22Rv1 (cell line): Measurements from ENCODE around the gene STX18.

Experiments used
- H3K27ac ChIP-seq: fragments of 450-650 bp; 2 replicates; pipeline ENCODE4 v1.5.1; 2017
- CTCF ChIP-seq: fragments of 450-650 bp; IDR thresholded peaks from 2 replicates; pipeline ENCODE4 v1.5.1; 2017; ENCODE audit warnings: mild to moderate bottlenecking
- ZFX ChIP-seq: fragments of 450-650 bp; IDR thresholded peaks from 2 replicates; pipeline ENCODE4 v1.6.1; 2017; ENCODE audit warnings: antibody characterized with exemption, borderline replicate concordance

The STX18 gene

GRCh38 chr4:4401036-4401435, 140.8 kb downstream of the STX18 start:
- TF ChIP-seq CTCF, result no peak
- TF ChIP-seq ZFX, result no peak

GRCh38 chr4:4398430-4398829, 143.4 kb downstream of the STX18 start:
- TF ChIP-seq ZFX (no peak), CTCF (no peak)

More at GRCh38 chr4:4401036-4401435, 140.8 kb downstream of the STX18 start:
- no peak overlapping the region for H3K27ac ChIP-seq

GRCh38 chr4:4397441-4397819, 144.4 kb downstream of the STX18 start:
- no peak overlapping the region for H3K27ac ChIP-seq
- TF ChIP-seq ZFX, result no peak
- TF ChIP-seq CTCF, result no peak

More at GRCh38 chr4:4398430-4398829, 143.4 kb downstream of the STX18 start:
- H3K27ac ChIP-seq, result no peak overlapping the region

- no peak overlapping the region for H3K27ac ChIP-seq
- TF ChIP-seq CTCF (no peak), ZFX (no peak)
Observed at GRCh38 chr4:4396628-4397440, 145.0 kb downstream of the STX18 start.

GRCh38 chr4:4395849-4396627, 145.8 kb downstream of the STX18 start:
- no peak overlapping the region for H3K27ac ChIP-seq

GRCh38 chr4:4395371-4395770, 146.5 kb downstream of the STX18 start:
- H3K27ac ChIP-seq, result no peak overlapping the region
- TF ChIP-seq ZFX, result no peak
- TF ChIP-seq CTCF, result no peak

More at GRCh38 chr4:4395849-4396627, 145.8 kb downstream of the STX18 start:
- TF ChIP-seq CTCF, result no peak

- no peak overlapping the region for H3K27ac ChIP-seq
- TF ChIP-seq ZFX, result no peak
- TF ChIP-seq CTCF, result no peak
Observed at GRCh38 chr4:4394644-4395043, 147.2 kb downstream of the STX18 start.
